Aorta (tissue), 5 donors: ENCODE measurements around the gene PHACTR2. TPM values are rescaled to one million over a fixed set of nuclear protein-coding genes. Genes with fewer than 3 reads are reported as not detected.
A peak's percentile ranks its signal among the peaks of the same experiment; 100 is the strongest.

ENCODE experiments used
- ATAC-seq: fragments of 200-7000 bp; cut with Tn5 transposase; one replicate; pipeline ENCODE4 v1.9.1; 2022; ENCODE audit warnings: moderate library complexity; ENCODE audit not compliant: low FRiP score
- DNase-seq, 2 donors: peaks; one replicate each; pipeline ENCODE4 v3.0.0-alpha.2; 2020
- H3K27ac ChIP-seq, 2 donors: one replicate each; pipeline ENCODE4 v1.5.1; 2013; ENCODE audit warnings: low read length in 2 of 2, mild to moderate bottlenecking in 2 of 2, moderate library complexity in 2 of 2, control low read depth in 1 of 2, inconsistent platforms in 1 of 2, low read depth in 1 of 2
- H3K27me3 ChIP-seq, 2 donors: one replicate each; pipeline ENCODE4 v1.6.1; 2013; ENCODE audit warnings: control low read depth in 1 of 2, low read length in 1 of 2, mild to moderate bottlenecking in 1 of 2, moderate library complexity in 1 of 2; ENCODE audit not compliant: insufficient read depth in 2 of 2, control insufficient read depth in 1 of 2
- H3K36me3 ChIP-seq, 2 donors: one replicate each; pipeline ENCODE4 v1.6.1; 2013; ENCODE audit warnings: control low read depth in 1 of 2, low read length in 1 of 2, mild to moderate bottlenecking in 1 of 2; ENCODE audit not compliant: insufficient read depth in 2 of 2, control insufficient read depth in 1 of 2
- H3K4me1 ChIP-seq, 2 donors: one replicate each; pipeline ENCODE4 v1.6.1; 2013; ENCODE audit warnings: low read length in 2 of 2, control low read depth in 1 of 2, mild to moderate bottlenecking in 1 of 2, moderate library complexity in 1 of 2; ENCODE audit not compliant: insufficient read depth in 2 of 2, control insufficient read depth in 1 of 2
- H3K4me3 ChIP-seq, 2 donors: one replicate each; pipeline ENCODE4 v1.5.1; 2013; ENCODE audit warnings: low read length in 2 of 2, control low read depth in 1 of 2, mild to moderate bottlenecking in 1 of 2
- H3K9me3 ChIP-seq: one replicate; pipeline ENCODE4 v1.6.1; 2013; ENCODE audit warnings: mild to moderate bottlenecking, low read length; ENCODE audit not compliant: control insufficient read depth
- WGBS, 2 donors: extraction: QIAGEN DNeasy Blood & Tissue Kit; methylation state at CpG; one replicate each; pipeline ENCODE4 v1.1.7; 2013; 5-methylcytosine and 5-hydroxymethylcytosine counted together
- intact Hi-C, 2 donors: fragments of 100-400 bp; cut with DNase I; formaldehyde crosslinking; loops; one replicate each; pipeline versions ENCODE4 v1.14.2 to v1.15.0; 2022
- polyA plus RNA-seq, 2 donors: library from polyadenylated mRNA; stranded (reverse); fragments of 200-250 nt; gene quantifications; one replicate each; pipeline ENCODE4 v1.2.3, GENCODE V29; 2013
- total RNA-seq, 2 donors: library from RNA; stranded (reverse); fragmentation: NEBNext Ultra II Directional; extraction: Animal tissue kit (Norgen Biotek cat#: 25700); gene quantifications; one replicate each; pipeline ENCODE4 v1.2.1, GENCODE V29; 2021
- donor health status: healthy with polysubstance abuse.
- donor health status: Bipolar disorder and iron deficiency.
- donor health status: DM: no; HTN: no; CAD: no.
- donor health status: DM: no; HTN: no; CAD: no.
- donor health status: DM: yes; HTN: yes; CAD: no.

PHACTR2 gene
- total and polyA plus RNA-seq, 4 donors: 15.3 to 96.8 (median 51.2) TPM

GRCh38 chr6:143708889-143709288 lies 31.1 kb downstream of the PHACTR2 start:
- Histone ChIP-seq H3K4me1 (peaks cover 0 to 7% of the 10 kb centered on the region in 2 donors), H3K27me3 (no peaks in the 10 kb centered on the region), H3K27ac (no peak overlapping the region), H3K9me3 (no peaks in the 10 kb centered on the region), H3K36me3 (peaks cover 0 to 2% of the 10 kb centered on the region in 2 donors), H3K4me3 (no peak overlapping the region)
- DNase-seq: no peak
- intact Hi-C loops: no loop called here
- WGBS, 2 donors: 99 to 100% methylated on average over 1 of the region's 1 CpG
- ATAC-seq: no peak

- no peak for ATAC-seq
- DNase-seq: no peak
- 93 to 96% methylated on average over 3 of the region's 3 CpGs for WGBS, 2 donors
- Histone ChIP-seq H3K4me1 (peaks cover 2 to 14% of the 10 kb centered on the region in 2 donors), H3K4me3 (no peak overlapping the region), H3K27me3 (no peaks in the 10 kb centered on the region), H3K36me3 (peaks cover 0 to under 1% of the 10 kb centered on the region in 2 donors), H3K27ac (no peak overlapping the region), H3K9me3 (no peaks in the 10 kb centered on the region)
- intact Hi-C loops: no loop called here
Measured at GRCh38 chr6:143711714-143712113, 33.9 kb downstream of the PHACTR2 start.

GRCh38 chr6:143718472-143718871 lies 40.7 kb downstream of the PHACTR2 start:
- 3 to 7% methylated on average over 1 of the region's 1 CpG for WGBS, 2 donors
- peak; percentile 56 for ATAC-seq
- Histone ChIP-seq H3K4me1 (peaks cover 2 to 9% of the 10 kb centered on the region in 2 donors), H3K36me3 (no peaks in the 10 kb centered on the region), H3K27ac (peak overlapping the region in 1 of 2 donors; percentile 67), H3K4me3 (no peak overlapping the region), H3K27me3 (no peaks in the 10 kb centered on the region), H3K9me3 (no peaks in the 10 kb centered on the region)
- DNase-seq: no peak
- intact Hi-C loops: no loop called here

- no peaks in the 10 kb centered on the region for H3K9me3 ChIP-seq
- no peak overlapping the region for H3K4me3 ChIP-seq
- intact Hi-C loops: no loop called here
- peaks cover 0 to 6% of the 10 kb centered on the region in 2 donors for H3K4me1 ChIP-seq
- H3K36me3 ChIP-seq: no peaks in the 10 kb centered on the region
- H3K27ac ChIP-seq: no peak overlapping the region
- ATAC-seq: no peak
- no peak for DNase-seq
- no peaks in the 10 kb centered on the region for H3K27me3 ChIP-seq
Measured at GRCh38 chr6:143721642-143722041, 43.9 kb downstream of the PHACTR2 start.

GRCh38 chr6:143724876-143725275 lies 47.1 kb downstream of the PHACTR2 start:
- intact Hi-C loops: no loop called here
- Histone ChIP-seq H3K36me3 (no peaks in the 10 kb centered on the region), H3K4me3 (no peak overlapping the region), H3K9me3 (no peaks in the 10 kb centered on the region), H3K27me3 (no peaks in the 10 kb centered on the region), H3K27ac (no peak overlapping the region), H3K4me1 (peaks cover 0 to 3% of the 10 kb centered on the region in 2 donors)
- DNase-seq (no peak), ATAC-seq (no peak)
- WGBS, 2 donors: 98% methylated on average over 4 to 5 of the region's 5 CpGs

GRCh38 chr6:143726015-143726647 lies 48.4 kb downstream of the PHACTR2 start:
- H3K9me3 ChIP-seq: no peaks in the 10 kb centered on the region
- ATAC-seq (no peak), DNase-seq (no peak)
- H3K27me3 ChIP-seq: no peaks in the 10 kb centered on the region
- intact Hi-C loops: no loop called here
- no peaks in the 10 kb centered on the region for H3K36me3 ChIP-seq
- H3K4me1 ChIP-seq: peaks cover 0 to 3% of the 10 kb centered on the region in 2 donors
- H3K4me3 ChIP-seq: no peak overlapping the region
- 62 to 67% methylated on average over 2 of the region's 2 CpGs for WGBS, 2 donors
- H3K27ac ChIP-seq: no peak overlapping the region

- peaks cover 0 to 3% of the 10 kb centered on the region in 2 donors for H3K4me1 ChIP-seq
- DNase-seq: no peak
- H3K27ac ChIP-seq: no peak overlapping the region
- WGBS, 2 donors: 70 to 74% methylated on average over 1 of the region's 1 CpG
- intact Hi-C loops: no loop called here
- ATAC-seq: no peak
- H3K27me3 ChIP-seq: no peaks in the 10 kb centered on the region
- no peak overlapping the region for H3K4me3 ChIP-seq
- no peaks in the 10 kb centered on the region for H3K9me3 ChIP-seq
- H3K36me3 ChIP-seq: no peaks in the 10 kb centered on the region
Measured at GRCh38 chr6:143727035-143727434, 49.3 kb downstream of the PHACTR2 start.

GRCh38 chr6:143731789-143732188 lies 54.0 kb downstream of the PHACTR2 start:
- Histone ChIP-seq H3K36me3 (no peaks in the 10 kb centered on the region), H3K27me3 (no peaks in the 10 kb centered on the region), H3K9me3 (no peaks in the 10 kb centered on the region), H3K27ac (no peak overlapping the region), H3K4me1 (no peaks in the 10 kb centered on the region), H3K4me3 (no peak overlapping the region)
- intact Hi-C loops: no loop called here
- 97% methylated on average over 1 of the region's 1 CpG for WGBS, 2 donors
- no peak for DNase-seq
- no peak for ATAC-seq

- peaks cover 0 to 1% of the 10 kb centered on the region in 2 donors for H3K4me1 ChIP-seq
Measured at GRCh38 chr6:143732536-143732935, 54.8 kb downstream of the PHACTR2 start.

More at GRCh38 chr6:143732536-143732935, 54.8 kb downstream of the PHACTR2 start:
- H3K9me3 ChIP-seq: no peaks in the 10 kb centered on the region
- H3K36me3 ChIP-seq: no peaks in the 10 kb centered on the region
- intact Hi-C loops: no loop called here
- no peak for DNase-seq
- no peaks in the 10 kb centered on the region for H3K27me3 ChIP-seq
- no peak for ATAC-seq
- 93 to 98% methylated on average over 1 of the region's 1 CpG for WGBS, 2 donors
- H3K4me3 ChIP-seq: no peak overlapping the region
- H3K27ac ChIP-seq: no peak overlapping the region
